Activated naive CD4-positive, alpha-beta T cell treated with anti-CD3 and anti-CD28 coated beads, Interleukin-2, amount 50 U/mL, for 16 hours (primary cell): Measurements from ENCODE around the gene CT47C1.

Source experiments
- DNase-seq: peaks from one replicate; pipeline ENCODE4 v3.0.0-alpha.2; 2020

The CT47C1 gene

DNA sequence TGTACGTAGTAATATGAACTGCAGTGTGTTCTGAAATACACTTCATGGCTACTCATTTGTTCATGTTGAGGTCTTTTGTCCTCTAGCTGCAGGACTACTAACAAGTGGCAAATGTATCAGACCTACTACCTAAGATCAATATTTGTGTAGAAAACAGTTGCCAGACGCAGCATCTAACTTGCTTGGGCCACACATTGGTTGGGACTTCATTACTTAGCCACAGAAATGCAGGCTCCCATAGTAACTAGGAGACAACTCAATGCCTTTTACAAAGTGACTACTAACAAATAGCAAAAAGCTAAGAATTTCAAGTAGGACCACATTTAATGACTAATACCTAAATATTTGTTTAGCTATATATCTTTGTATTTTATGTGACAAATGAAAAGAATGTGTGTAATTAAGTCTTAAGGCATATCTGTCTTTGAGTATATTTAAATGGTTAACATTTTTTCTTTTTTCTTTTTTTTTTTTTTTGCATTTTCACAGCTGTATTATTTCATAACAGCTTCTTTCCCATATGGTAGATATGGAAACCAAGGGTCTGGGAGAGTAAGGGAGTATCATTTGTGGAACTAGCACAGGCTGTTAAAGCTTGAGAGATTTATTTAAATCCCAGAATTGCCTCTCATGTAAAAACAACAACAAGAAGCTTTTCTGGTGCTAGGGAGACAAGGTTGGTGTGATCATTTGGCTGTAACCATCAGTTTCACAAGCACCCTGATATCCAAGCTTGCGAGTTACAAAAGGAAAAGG is 2.7 kb downstream of the CT47C1 start:
- no peak for DNase-seq

DNA sequence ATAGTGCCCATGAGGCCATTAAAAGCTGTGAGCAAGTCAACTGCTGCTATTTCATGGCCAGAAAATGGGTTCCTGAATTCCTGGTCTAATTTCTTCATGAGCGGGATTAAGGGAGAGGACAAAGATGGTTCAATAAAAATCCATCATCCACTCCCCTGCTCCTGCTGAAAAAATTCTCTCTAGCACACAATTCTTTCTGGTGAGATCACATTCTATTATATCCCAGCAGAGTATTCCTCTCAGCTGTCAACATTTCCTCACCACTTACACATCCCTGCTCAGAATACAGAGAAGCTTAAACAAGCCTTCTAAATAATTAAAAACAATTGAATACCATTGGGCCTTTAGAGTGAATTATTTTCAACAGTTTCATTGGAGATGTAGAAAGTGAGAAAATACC is 9.5 kb downstream of the CT47C1 start:
- DNase-seq = no peak

DNA sequence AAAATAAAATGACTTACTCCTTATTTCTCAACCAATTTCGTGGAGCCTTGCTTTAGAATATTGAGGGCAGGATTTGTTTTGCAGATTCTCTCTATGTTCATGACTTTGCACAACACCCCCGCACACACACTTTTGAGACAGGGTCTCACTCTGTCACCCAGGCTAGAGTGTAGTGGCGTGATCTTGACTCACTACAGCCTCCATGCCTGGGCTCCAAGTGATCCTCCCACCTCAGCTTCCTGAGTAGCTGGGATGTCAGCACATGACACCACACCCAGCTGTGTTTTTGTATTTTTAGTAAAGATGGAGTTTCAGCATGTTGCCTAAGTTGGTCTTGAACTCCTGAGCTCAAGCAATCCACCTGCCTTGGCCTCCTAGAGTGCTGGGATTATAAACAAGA is 12.0 kb downstream of the CT47C1 start:
- DNase-seq = no peak

- DNase-seq = no peak
Observed at GRCh38 chrX:119087121-119087520, 14.3 kb downstream of the CT47C1 start.

GRCh38 chrX:119089619-119090018 is 16.8 kb downstream of the CT47C1 start:
- DNase-seq = no peak

DNA sequence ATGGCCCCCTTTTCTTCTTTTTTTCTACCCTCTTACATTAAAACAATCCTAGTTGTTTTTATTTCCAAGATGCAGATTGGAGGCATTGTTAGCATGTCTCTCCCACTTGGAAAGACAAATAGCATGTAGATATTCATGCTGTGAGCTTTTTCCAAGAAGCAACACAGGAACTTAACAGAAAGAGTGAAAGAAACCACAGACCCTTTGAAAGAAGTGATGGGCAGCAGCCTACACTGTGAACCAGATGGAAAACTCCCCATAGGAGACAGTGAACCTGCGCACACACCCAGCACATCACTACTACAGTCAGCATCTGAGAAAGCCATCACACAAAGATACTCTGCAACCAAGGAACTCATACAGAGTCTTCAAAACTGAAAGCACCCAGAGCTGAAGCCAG is 17.8 kb downstream of the CT47C1 start:
- no peak for DNase-seq

DNA sequence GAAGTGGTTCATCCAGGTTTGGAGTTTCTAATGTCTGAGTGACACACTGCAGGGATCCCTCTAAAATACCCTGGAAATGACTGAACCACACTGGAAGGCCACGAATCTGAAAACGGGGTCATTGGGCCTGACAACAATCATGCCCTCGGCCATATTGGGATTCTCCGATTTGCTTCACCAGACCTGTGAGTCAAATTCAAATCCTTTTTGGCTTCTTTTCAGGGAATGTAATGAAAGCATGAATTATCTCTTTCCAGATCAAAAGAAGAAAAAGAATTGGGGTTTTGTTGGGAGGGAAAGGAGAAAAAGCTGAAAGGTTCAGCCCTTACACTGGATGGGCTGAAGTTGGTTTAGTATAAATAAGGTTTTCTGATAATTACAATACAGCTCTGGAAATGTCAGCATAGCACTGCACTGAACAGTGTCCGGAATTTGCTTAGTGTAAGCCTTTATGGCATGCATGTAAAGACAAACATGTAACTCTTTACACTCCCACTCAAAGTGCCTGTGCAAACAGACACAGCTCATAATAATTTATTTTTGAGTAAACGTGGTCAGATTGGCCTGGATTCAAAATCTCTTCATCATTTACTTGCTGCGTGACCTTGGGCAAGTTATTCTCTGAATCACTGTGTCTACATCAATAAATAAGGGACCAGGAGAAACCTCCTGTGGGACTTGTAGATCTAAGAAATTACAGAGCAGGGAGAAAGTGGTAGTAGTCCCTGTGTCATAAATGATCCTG is 21.4 kb downstream of the CT47C1 start:
- no peak for DNase-seq

- no peak for DNase-seq
Observed at GRCh38 chrX:119094819-119095218, 22.0 kb downstream of the CT47C1 start.

DNA sequence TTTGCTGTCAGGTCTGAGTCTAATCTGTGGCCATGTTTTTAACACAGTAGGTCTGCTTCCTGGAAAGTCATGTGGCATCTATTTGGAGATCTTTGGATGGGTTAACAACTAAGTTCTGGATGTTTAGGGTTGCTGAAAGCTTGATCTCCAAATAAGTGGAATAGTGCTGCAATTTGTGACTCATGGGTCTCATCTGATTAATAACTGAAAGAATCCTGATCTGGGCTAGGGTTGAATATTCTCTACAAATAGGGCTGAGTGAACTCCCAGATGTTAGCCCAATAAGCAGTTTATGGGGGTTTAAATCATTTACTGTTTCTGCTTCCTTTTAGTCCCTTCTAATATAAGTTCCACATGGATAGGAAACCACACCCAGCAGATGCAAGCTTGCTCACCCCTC is 23.1 kb downstream of the CT47C1 start:
- DNase-seq = no peak

DNA sequence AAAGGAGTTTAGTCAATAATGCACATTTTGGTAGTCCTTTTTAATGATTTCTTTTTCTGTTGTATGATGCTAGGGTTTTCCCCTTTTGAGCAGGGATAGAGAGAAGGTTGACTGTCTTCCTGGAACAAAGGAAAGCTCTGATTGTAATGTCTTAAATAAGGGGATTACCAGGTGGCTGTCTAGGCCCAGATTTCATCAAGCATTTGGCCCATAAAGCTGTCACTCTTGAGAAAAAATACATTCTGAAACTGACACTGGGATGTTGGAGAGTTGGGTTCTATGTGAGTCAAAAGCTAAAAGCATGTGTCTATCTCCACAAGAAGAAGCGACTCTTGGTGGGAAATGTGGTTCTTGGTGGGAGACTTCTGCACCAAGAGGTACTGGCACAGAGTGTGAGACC is 28.4 kb downstream of the CT47C1 start:
- DNase-seq = no peak

GRCh38 chrX:119105826-119106225 is 33.0 kb downstream of the CT47C1 start:
- DNase-seq = no peak

DNA sequence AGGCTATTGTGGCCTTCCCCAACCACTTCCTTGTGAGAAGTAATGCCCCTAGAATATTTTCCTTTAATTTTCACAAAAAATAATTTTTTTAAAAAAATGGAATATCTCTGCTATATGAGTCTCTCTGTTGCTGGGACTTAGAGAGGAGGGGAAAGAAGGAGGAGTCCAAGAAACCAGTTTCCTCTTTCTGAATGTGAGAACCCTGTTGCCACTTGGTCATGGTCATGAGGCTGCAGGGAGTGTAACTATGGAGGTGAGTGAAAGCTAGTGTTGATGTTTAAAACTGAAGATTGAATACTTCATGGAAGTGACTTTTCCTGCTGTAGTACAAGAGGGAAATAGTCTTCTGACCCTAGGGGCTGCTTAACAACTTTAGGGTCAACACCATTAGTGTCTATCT is 34.4 kb downstream of the CT47C1 start:
- no peak for DNase-seq

- DNase-seq = peak; percentile 47
Observed at GRCh38 chrX:119118780-119119395, 46.1 kb downstream of the CT47C1 start.

DNA sequence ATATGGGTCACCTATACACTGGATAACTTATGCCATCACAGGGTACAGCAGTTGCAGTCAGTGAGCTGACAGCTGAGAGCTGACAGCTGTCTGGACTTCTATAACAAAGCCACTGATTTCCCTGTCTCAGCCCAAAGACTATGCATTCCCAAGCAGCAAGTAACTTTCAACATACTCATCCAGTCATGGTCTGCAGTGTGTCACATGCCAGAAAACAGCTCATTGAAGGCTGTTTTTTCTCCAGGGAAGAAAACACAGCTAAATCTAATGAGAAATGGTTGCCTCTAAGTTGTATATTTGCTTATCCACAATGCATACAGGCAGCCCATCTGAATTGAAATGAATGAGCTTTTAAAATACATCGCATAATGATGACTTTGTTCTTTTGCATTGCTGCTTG is 48.5 kb downstream of the CT47C1 start:
- DNase-seq = no peak
